DOHH2 (cell line): ENCODE results near the gene POSTN.

Source experiments
- H3F3A ChIP-seq: fragments of 200-600 bp; sonication (generic), shearing (Covaris generic); 2 replicates; pipeline ENCODE4 v1.6.0; 2016; ENCODE audit warnings: antibody characterized with exemption, mild to moderate bottlenecking; ENCODE audit not compliant: control insufficient read depth, insufficient read depth
- H3K27ac ChIP-seq: fragments of 200-600 bp; sonication (generic); 2 replicates; pipeline ENCODE4 v1.5.1; 2014; ENCODE audit warnings: low read depth, mild to moderate bottlenecking, low read length, moderate library complexity
- H3K27me3 ChIP-seq: fragments of 200-600 bp; sonication (generic); 2 replicates; pipeline ENCODE4 v1.6.1; 2014; ENCODE audit warnings: mild to moderate bottlenecking, low read length, mixed read lengths; ENCODE audit not compliant: control insufficient read depth
- H3K36me3 ChIP-seq: fragments of 200-600 bp; sonication (generic); 2 replicates; pipeline ENCODE4 v1.6.1; 2014; ENCODE audit warnings: mild to moderate bottlenecking, low read length, moderate library complexity, mixed read lengths; ENCODE audit not compliant: control insufficient read depth
- H3K4me1 ChIP-seq: fragments of 200-600 bp; sonication (generic); 2 replicates; pipeline ENCODE4 v1.6.1; 2014; ENCODE audit warnings: mild to moderate bottlenecking, low read length, mixed read lengths; ENCODE audit not compliant: control insufficient read depth
- H3K4me2 ChIP-seq: fragments of 200-600 bp; sonication (generic); 2 replicates; pipeline ENCODE4 v1.6.0; 2014; ENCODE audit warnings: mild to moderate bottlenecking, low read length, moderate library complexity
- H3K4me3 ChIP-seq: fragments of 200-600 bp; sonication (generic); 2 replicates; pipeline ENCODE4 v1.5.1; 2014; ENCODE audit warnings: mild to moderate bottlenecking, low read length, mixed read lengths
- H3K79me2 ChIP-seq: fragments of 200-600 bp; sonication (generic); 2 replicates; pipeline ENCODE4 v1.6.1; 2014; ENCODE audit warnings: mild to moderate bottlenecking, low read length, mixed read lengths; ENCODE audit not compliant: control insufficient read depth
- H3K9me2 ChIP-seq: fragments of 200-600 bp; sonication (generic); replicated peaks from 2 replicates; pipeline ENCODE4 v1.6.1; 2014; ENCODE audit warnings: mild to moderate bottlenecking, low read length, mixed read lengths; ENCODE audit not compliant: control insufficient read depth
- H3K9me3 ChIP-seq: fragments of 200-600 bp; sonication (generic); 2 replicates; pipeline ENCODE4 v1.6.1; 2014; ENCODE audit warnings: antibody characterized with exemption, low read length, mixed read lengths; ENCODE audit not compliant: control insufficient read depth, insufficient read depth
- H4K20me1 ChIP-seq: fragments of 200-600 bp; sonication (generic); 2 replicates; pipeline ENCODE4 v1.6.0; 2014; ENCODE audit warnings: low read depth, mild to moderate bottlenecking, antibody characterized with exemption, low read length, moderate library complexity; ENCODE audit not compliant: control insufficient read depth, insufficient read depth
- EZH2phosphoT487 ChIP-seq: fragments of 200-600 bp; sonication (generic); IDR thresholded peaks from 2 replicates; pipeline ENCODE4 v1.6.1; 2017; ENCODE audit warnings: borderline replicate concordance, mild to moderate bottlenecking, antibody characterized with exemption, low read length, moderate library complexity, mixed read lengths
- TF ChIP-seq, protein P1 (sequence below): fragments of 200-600 bp; sonication (generic); IDR thresholded peaks from one replicate; pipeline ENCODE4 v1.5.1; 2014; ENCODE audit warnings: antibody characterized with exemption, mild to moderate bottlenecking, low read depth, low read length; ENCODE audit not compliant: poor library complexity, severe bottlenecking

Gene POSTN

DNA sequence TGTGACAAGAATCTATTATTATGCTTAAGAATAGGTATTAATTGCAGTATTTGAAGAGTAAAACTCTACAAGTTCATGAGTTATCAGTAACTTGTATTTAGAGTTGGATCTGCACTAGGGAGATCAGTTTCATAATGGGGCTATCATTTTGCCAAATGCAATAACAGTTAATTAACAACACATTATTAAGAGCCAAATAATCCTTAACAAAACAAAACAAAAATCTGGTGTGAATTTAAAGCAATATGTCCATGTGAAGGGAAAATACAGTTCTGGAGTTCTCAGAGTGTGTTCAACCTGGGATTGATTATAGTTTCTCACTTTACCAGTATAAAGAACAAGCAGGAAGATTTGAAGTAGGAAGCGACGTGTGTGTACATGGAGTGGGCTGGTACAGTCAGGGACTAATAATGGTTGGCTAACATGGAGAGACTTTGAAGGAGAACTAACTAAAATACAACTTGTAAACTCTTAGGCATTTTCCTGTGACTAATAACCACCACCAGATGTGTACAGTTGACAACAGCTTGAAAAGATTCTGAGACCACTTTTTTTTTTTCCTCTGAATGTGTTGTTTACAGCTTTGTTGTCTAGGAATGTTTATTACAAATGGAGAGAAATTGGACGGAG is 58.5 kb downstream of the POSTN start:
- Histone ChIP-seq H3K4me2 (no peak overlapping the region), H3K4me3 (no peak overlapping the region), H3K9me3 (no peaks in the 10 kb centered on the region), H3K79me2 (no peaks in the 10 kb centered on the region), H3K27ac (no peak overlapping the region), H3K9me2 (no peaks in the 10 kb centered on the region), H4K20me1 (no peaks in the 10 kb centered on the region), H3K27me3 (no peaks in the 10 kb centered on the region), H3F3A (no peaks in the 10 kb centered on the region), H3K4me1 (no peaks in the 10 kb centered on the region), H3K36me3 (no peaks in the 10 kb centered on the region)
- no peak for TF ChIP-seq EZH2phosphoT487
- TF ChIP-seq, protein P1, sequence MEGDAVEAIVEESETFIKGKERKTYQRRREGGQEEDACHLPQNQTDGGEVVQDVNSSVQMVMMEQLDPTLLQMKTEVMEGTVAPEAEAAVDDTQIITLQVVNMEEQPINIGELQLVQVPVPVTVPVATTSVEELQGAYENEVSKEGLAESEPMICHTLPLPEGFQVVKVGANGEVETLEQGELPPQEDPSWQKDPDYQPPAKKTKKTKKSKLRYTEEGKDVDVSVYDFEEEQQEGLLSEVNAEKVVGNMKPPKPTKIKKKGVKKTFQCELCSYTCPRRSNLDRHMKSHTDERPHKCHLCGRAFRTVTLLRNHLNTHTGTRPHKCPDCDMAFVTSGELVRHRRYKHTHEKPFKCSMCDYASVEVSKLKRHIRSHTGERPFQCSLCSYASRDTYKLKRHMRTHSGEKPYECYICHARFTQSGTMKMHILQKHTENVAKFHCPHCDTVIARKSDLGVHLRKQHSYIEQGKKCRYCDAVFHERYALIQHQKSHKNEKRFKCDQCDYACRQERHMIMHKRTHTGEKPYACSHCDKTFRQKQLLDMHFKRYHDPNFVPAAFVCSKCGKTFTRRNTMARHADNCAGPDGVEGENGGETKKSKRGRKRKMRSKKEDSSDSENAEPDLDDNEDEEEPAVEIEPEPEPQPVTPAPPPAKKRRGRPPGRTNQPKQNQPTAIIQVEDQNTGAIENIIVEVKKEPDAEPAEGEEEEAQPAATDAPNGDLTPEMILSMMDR: no peak

DNA sequence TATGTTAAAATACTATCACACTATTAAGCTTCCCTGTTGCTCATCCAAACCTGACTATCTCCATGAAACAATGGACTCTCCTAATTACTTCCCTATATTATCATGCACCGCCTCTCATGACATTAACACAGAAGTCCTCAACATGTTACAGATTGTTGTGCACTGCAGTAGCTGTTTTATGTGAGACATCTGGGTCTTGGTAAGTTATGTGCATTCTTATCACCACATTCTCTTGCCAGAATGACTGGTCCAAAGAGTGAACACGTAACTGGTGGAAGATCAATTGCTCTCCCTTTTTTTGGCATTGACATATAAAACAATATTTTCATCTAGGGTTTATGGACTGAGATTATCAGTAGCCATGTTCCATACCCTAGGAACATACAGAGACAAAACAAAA is 59.4 kb downstream of the POSTN start:
- Histone ChIP-seq H3K27ac (no peak overlapping the region), H3K4me2 (no peak overlapping the region)
- TF ChIP-seq, protein P1: no peak
- no peak for TF ChIP-seq EZH2phosphoT487

DNA sequence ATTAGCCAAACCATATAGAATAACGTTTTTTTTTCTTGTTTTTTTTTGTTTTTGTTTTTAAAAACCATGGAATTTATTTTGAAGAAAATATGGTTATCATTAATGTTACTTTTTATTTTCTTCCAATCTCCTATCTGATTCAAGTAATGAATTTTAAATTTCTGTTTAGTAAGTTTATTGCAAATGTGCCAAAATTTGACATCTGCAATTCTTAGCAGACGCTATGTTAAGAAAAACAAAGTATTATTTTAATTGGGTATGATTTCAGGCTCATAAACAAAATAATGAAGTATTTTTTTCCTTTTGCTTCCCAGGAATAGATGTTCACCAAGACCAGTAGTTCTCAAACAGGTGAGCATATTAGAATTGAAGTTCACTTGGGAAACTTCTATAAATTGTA is 63.1 kb downstream of the POSTN start:
- H3K4me2 ChIP-seq: no peak overlapping the region
- H3K4me1 ChIP-seq: no peaks in the 10 kb centered on the region
- no peak for TF ChIP-seq EZH2phosphoT487
- TF ChIP-seq, protein P1: no peak
- H3K9me3 ChIP-seq: no peaks in the 10 kb centered on the region
- no peak overlapping the region for H3K4me3 ChIP-seq
- no peaks in the 10 kb centered on the region for H3K27me3 ChIP-seq
- H4K20me1 ChIP-seq: no peaks in the 10 kb centered on the region
- no peak overlapping the region for H3K27ac ChIP-seq
- H3K9me2 ChIP-seq: no peaks in the 10 kb centered on the region
- no peaks in the 10 kb centered on the region for H3F3A ChIP-seq
- no peaks in the 10 kb centered on the region for H3K79me2 ChIP-seq
- H3K36me3 ChIP-seq: no peaks in the 10 kb centered on the region

More for the DNA sequence above, 59.4 kb downstream of the POSTN start:
- Histone ChIP-seq H3K36me3 (no peaks in the 10 kb centered on the region), H4K20me1 (no peaks in the 10 kb centered on the region), H3K79me2 (no peaks in the 10 kb centered on the region), H3F3A (no peaks in the 10 kb centered on the region), H3K4me3 (no peak overlapping the region), H3K9me3 (no peaks in the 10 kb centered on the region), H3K27me3 (no peaks in the 10 kb centered on the region), H3K4me1 (no peaks in the 10 kb centered on the region), H3K9me2 (no peaks in the 10 kb centered on the region)
